Muscle of leg (tissue), 11 donors: ENCODE measurements around the gene KIF17. TPM values are rescaled to one million over a fixed set of nuclear protein-coding genes. Genes with fewer than 3 reads are reported as not detected.
"Not testable (repeated sequence)": the region's sequence is repeated elsewhere in the genome, so short reads cannot be mapped to it uniquely, and the experiment has no call there.

Source experiments
- DNase-seq: peaks from one replicate; pipeline ENCODE4 v3.0.0; 2013
- H3K27ac ChIP-seq: one replicate; pipeline ENCODE4 v1.5.1; 2013; ENCODE audit warnings: mild to moderate bottlenecking, low read length, control low read depth
- H3K27me3 ChIP-seq: one replicate; pipeline ENCODE4 v1.6.1; 2013; ENCODE audit warnings: low read length; ENCODE audit not compliant: control insufficient read depth, insufficient read depth
- H3K36me3 ChIP-seq: one replicate; pipeline ENCODE4 v1.6.1; 2013; ENCODE audit warnings: low read length; ENCODE audit not compliant: control insufficient read depth, insufficient read depth
- H3K4me1 ChIP-seq: one replicate; pipeline ENCODE4 v1.6.1; 2013; ENCODE audit warnings: low read length; ENCODE audit not compliant: control insufficient read depth, insufficient read depth
- H3K4me3 ChIP-seq: one replicate; pipeline ENCODE4 v1.5.1; 2013; ENCODE audit warnings: low read length, control low read depth
- H3K9me3 ChIP-seq: replicated peaks from 2 replicates; pipeline ENCODE4 v1.6.1; 2013; ENCODE audit warnings: low read depth, low read length; ENCODE audit not compliant: control insufficient read depth
- WGBS: methylation state at CpG from one replicate; pipeline ENCODE4 v1.1.5; 2013; ENCODE audit warnings: missing lambda C conversion rate; ENCODE audit not compliant: insufficient coverage; 5-methylcytosine and 5-hydroxymethylcytosine counted together
- polyA plus RNA-seq, 8 donors: library from polyadenylated mRNA; unstranded; fragments of 120-200 nt; gene quantifications; one replicate each; pipeline versions ENCODE4 v1.2.1 to v1.2.3, GENCODE V29; 2013; ENCODE audit warnings: inconsistent platforms in 1 of 8, low replicate concordance in 1 of 8; ENCODE audit not compliant: insufficient read length in 8 of 8, insufficient read depth in 1 of 8
- total RNA-seq: library from RNA; stranded (reverse); fragments of 120-200 nt; gene quantifications from one replicate; pipeline ENCODE4 v1.2.4, GENCODE V29; 2013

Gene KIF17
- total and polyA plus RNA-seq, 9 donors, result 1.8 to 4.3 (median 2.3) TPM

GRCh38 chr1:20720631-20721091 lies 2.9 kb upstream of the KIF17 start:
- peaks cover 3% of the 10 kb centered on the region for H3K4me1 ChIP-seq
- 80% methylated on average over 7 of the region's 12 CpGs for WGBS
- DNase-seq, result no peak

GRCh38 chr1:20719871-20720620 lies 2.2 kb upstream of the KIF17 start:
- no CpG with 5 or more reads among the region's 5 CpGs for WGBS
- no peak overlapping the region for H3K4me3 ChIP-seq

More at GRCh38 chr1:20720631-20721091, 2.9 kb upstream of the KIF17 start:
- Histone ChIP-seq H3K9me3 (no peaks in the 10 kb centered on the region), H3K27me3 (peaks cover 33% of the 10 kb centered on the region), H3K4me3 (no peak overlapping the region), H3K27ac (no peak overlapping the region), H3K36me3 (no peaks in the 10 kb centered on the region)

GRCh38 chr1:20719261-20719660 lies 1.5 kb upstream of the KIF17 start:
- 90% methylated on average over 7 of the region's 8 CpGs for WGBS
- H3K4me3 ChIP-seq, result no peak overlapping the region
- H3K27me3 ChIP-seq, result peaks cover 33% of the 10 kb centered on the region
- H3K4me1 ChIP-seq, result peaks cover 3% of the 10 kb centered on the region
- H3K27ac ChIP-seq, result no peak overlapping the region
- H3K36me3 ChIP-seq, result no peaks in the 10 kb centered on the region
- no peak for DNase-seq
- H3K9me3 ChIP-seq, result no peaks in the 10 kb centered on the region

More at GRCh38 chr1:20719871-20720620, 2.2 kb upstream of the KIF17 start:
- Histone ChIP-seq H3K27ac (no peak overlapping the region), H3K4me1 (peaks cover 3% of the 10 kb centered on the region), H3K9me3 (no peaks in the 10 kb centered on the region), H3K27me3 (peaks cover 33% of the 10 kb centered on the region), H3K36me3 (no peaks in the 10 kb centered on the region)
- DNase-seq, result no peak

- not testable (repeated sequence) for H3K9me3 ChIP-seq, DNase-seq, H3K36me3 ChIP-seq, H3K27ac ChIP-seq, H3K4me1 ChIP-seq
- 63% methylated on average over 10 of the region's 17 CpGs for WGBS
- H3K27me3 ChIP-seq, result peaks cover 33% of the 10 kb centered on the region
- peak overlapping the region; percentile 27 for H3K4me3 ChIP-seq
Observed at GRCh38 chr1:20718343-20718882, 606 bp upstream of the KIF17 start.

GRCh38 chr1:20716232-20716631 lies 1.6 kb downstream of the KIF17 start:
- DNase-seq, result no peak
- Histone ChIP-seq H3K27me3 (peaks cover 33% of the 10 kb centered on the region), H3K4me3 (no peak overlapping the region), H3K27ac (no peak overlapping the region), H3K4me1 (peaks cover 9% of the 10 kb centered on the region), H3K9me3 (no peaks in the 10 kb centered on the region), H3K36me3 (no peaks in the 10 kb centered on the region)
- WGBS, result 76% methylated on average over 12 of the region's 13 CpGs

- Histone ChIP-seq H3K27me3 (peaks cover 33% of the 10 kb centered on the region), H3K27ac (no peak overlapping the region)
Observed at GRCh38 chr1:20715406-20715805, 2.4 kb downstream of the KIF17 start.

GRCh38 chr1:20713440-20713839 lies 4.4 kb downstream of the KIF17 start:
- no peaks in the 10 kb centered on the region for H3K9me3 ChIP-seq
- 88% methylated on average over 6 of the region's 6 CpGs for WGBS
- no peak overlapping the region for H3K4me3 ChIP-seq
- no peaks in the 10 kb centered on the region for H3K36me3 ChIP-seq
- DNase-seq, result no peak
- no peak overlapping the region for H3K27ac ChIP-seq
- H3K27me3 ChIP-seq, result peaks cover 23% of the 10 kb centered on the region
- peaks cover 17% of the 10 kb centered on the region for H3K4me1 ChIP-seq

More at GRCh38 chr1:20715406-20715805, 2.4 kb downstream of the KIF17 start:
- no peaks in the 10 kb centered on the region for H3K9me3 ChIP-seq
- no peaks in the 10 kb centered on the region for H3K36me3 ChIP-seq
- H3K4me1 ChIP-seq, result peaks cover 14% of the 10 kb centered on the region
- H3K4me3 ChIP-seq, result no peak overlapping the region
- no peak for DNase-seq
- WGBS, result 77% methylated on average over 14 of the region's 15 CpGs

- Histone ChIP-seq H3K4me1 (peaks cover 14% of the 10 kb centered on the region), H3K27me3 (peaks cover 17% of the 10 kb centered on the region), H3K36me3 (no peaks in the 10 kb centered on the region), H3K27ac (no peak overlapping the region), H3K9me3 (no peaks in the 10 kb centered on the region), H3K4me3 (no peak overlapping the region)
- DNase-seq, result no peak
- no CpG with 5 or more reads among the region's 6 CpGs for WGBS
Observed at GRCh38 chr1:20712215-20712577, 5.6 kb downstream of the KIF17 start.

GRCh38 chr1:20711285-20712214 lies 6.3 kb downstream of the KIF17 start:
- Histone ChIP-seq H3K36me3 (no peaks in the 10 kb centered on the region), H3K9me3 (no peaks in the 10 kb centered on the region), H3K27ac (no peak overlapping the region), H3K4me3 (no peak overlapping the region), H3K4me1 (peaks cover 14% of the 10 kb centered on the region), H3K27me3 (peaks cover 10% of the 10 kb centered on the region)
- WGBS, result 69% methylated on average over 20 of the region's 29 CpGs
- DNase-seq, result no peak
